ENCODE results near the gene NTSR2.

Gene NTSR2

DNA sequence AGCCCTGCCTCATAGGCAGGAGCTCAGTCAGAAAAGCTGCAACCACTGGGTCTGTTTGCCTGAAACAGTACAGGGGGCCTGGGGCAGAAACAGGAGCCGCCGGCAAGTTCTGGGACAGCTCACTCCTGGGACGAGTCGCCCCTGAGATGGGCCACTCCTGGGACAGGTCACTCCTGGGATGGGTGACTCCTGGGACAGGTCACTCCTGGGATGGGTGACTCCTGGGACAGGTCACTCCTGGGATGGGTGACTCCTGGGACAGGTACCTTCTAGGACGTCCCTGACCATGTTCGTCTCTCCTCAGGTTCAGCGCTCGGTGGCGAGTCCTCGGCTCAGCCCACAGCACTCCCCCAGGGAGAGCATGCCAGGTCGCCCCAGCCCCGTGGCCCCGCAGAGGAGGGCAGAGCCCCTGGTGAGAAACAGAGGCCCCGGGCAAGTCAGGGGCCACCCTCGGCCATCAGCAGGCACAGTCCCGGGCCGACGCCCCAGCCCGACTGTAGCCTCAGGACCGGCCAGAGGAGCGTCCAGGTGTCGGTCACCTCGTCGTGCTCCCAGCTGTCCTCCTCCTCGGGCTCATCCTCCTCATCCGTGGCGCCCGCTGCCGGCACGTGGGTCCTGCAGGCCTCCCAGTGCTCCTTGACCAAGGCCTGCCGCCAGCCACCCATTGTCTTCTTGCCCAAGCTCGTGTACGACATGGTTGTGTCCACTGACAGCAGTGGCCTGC is 51.8 kb downstream of the NTSR2 start:
- FAIRE-seq: no peak
- DNase-seq (ENCODE audit: insufficient read length): no peak
- TF ChIP-seq POLR2A (IDR thresholded peaks at IDR 0.05; ENCODE audit: low read depth, low read length) (no peak), POLR2AphosphoS5 (IDR thresholded peaks at IDR 0.05; ENCODE audit: low read depth, low read length) (no peak), TAF1 (IDR thresholded peaks at IDR 0.05; ENCODE audit: borderline replicate concordance, low read depth, low read length) (no peak)

DNA sequence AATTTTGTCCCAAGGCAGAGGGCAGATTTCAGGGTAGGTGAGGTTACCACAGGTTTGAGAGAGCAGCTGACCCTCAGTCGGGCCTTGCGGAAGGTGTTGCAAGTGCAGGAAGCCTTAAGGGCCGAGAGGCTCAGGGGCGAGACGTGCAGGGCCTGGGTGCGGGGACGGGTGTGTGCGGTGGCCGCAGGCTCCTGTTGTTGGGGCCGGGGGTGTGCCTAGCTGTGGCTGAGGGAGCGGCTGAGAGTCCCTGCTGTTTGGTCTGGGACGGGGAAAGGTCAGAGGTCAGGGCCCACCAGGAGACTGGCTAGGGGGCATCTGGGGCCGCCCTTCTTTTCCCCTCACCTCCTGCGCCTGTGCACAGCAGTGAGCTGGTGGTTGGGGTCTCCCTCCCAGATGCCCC is 52.5 kb downstream of the NTSR2 start:
- DNase-seq (ENCODE audit: insufficient read length): no peak
- no peak for FAIRE-seq
- no peak for TF ChIP-seq POLR2A (IDR thresholded peaks at IDR 0.05; ENCODE audit: low read depth, low read length)
- TF ChIP-seq TAF1 (IDR thresholded peaks at IDR 0.05; ENCODE audit: borderline replicate concordance, low read depth, low read length): no peak
- TF ChIP-seq POLR2AphosphoS5 (IDR thresholded peaks at IDR 0.05; ENCODE audit: low read depth, low read length): no peak

GRCh38 chr2:11616851-11617415 is 53.1 kb downstream of the NTSR2 start:
- TF ChIP-seq POLR2AphosphoS5 (IDR thresholded peaks at IDR 0.05; ENCODE audit: low read depth, low read length) (no peak), TAF1 (IDR thresholded peaks at IDR 0.05; ENCODE audit: borderline replicate concordance, low read depth, low read length) (no peak), POLR2A (IDR thresholded peaks at IDR 0.05; ENCODE audit: low read depth, low read length) (no peak)
- no peak for DNase-seq (ENCODE audit: insufficient read length)
- FAIRE-seq: no peak

- DNase-seq (ENCODE audit: insufficient read length) (no peak), FAIRE-seq (no peak)
- TF ChIP-seq POLR2A (IDR thresholded peaks at IDR 0.05; ENCODE audit: low read depth, low read length) (no peak), POLR2AphosphoS5 (IDR thresholded peaks at IDR 0.05; ENCODE audit: low read depth, low read length) (no peak), TAF1 (IDR thresholded peaks at IDR 0.05; ENCODE audit: borderline replicate concordance, low read depth, low read length) (no peak)
These were observed 53.8 kb downstream of the NTSR2 start for GRCh38 chr2:11616097-11616687.

- TF ChIP-seq POLR2A (IDR thresholded peaks at IDR 0.05; ENCODE audit: low read depth, low read length): no peak
- TF ChIP-seq TAF1 (IDR thresholded peaks at IDR 0.05; ENCODE audit: borderline replicate concordance, low read depth, low read length): no peak
- no peak for TF ChIP-seq POLR2AphosphoS5 (IDR thresholded peaks at IDR 0.05; ENCODE audit: low read depth, low read length)
- DNase-seq (ENCODE audit: insufficient read length) (no peak), FAIRE-seq (no peak)
These were observed 54.8 kb downstream of the NTSR2 start for GRCh38 chr2:11615209-11615608.

GRCh38 chr2:11613297-11613696 is 56.7 kb downstream of the NTSR2 start:
- DNase-seq (ENCODE audit: insufficient read length) (no peak), FAIRE-seq (no peak)
- TF ChIP-seq POLR2A (IDR thresholded peaks at IDR 0.05; ENCODE audit: low read depth, low read length): no peak

- TF ChIP-seq TAF1 (IDR thresholded peaks at IDR 0.05; ENCODE audit: borderline replicate concordance, low read depth, low read length) (no peak), POLR2A (IDR thresholded peaks at IDR 0.05; ENCODE audit: low read depth, low read length) (no peak), POLR2AphosphoS5 (IDR thresholded peaks at IDR 0.05; ENCODE audit: low read depth, low read length) (no peak)
- no peak for DNase-seq (ENCODE audit: insufficient read length)
- FAIRE-seq: no peak
These were observed 57.3 kb downstream of the NTSR2 start for GRCh38 chr2:11612553-11613215.

DNA sequence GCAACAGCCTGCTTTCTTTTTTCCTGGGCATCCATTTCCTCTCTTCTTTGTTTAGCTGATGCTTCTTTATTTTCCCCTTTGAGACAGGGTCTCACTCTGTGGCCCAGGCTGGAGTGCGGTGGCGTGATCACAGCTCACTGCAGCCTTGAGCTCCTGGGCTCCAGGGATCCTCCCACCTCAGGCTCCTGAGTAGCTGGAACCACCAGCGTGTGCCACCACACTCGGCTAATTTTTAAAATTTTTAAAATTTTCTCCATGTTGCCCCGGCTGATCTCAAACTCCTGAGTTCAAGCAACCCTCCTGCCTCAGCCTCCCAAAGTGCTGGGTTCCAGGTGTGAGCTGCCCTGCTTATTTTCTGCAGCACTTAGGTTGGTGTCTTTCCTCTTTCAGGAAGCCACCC is 58.7 kb downstream of the NTSR2 start:
- TF ChIP-seq POLR2A (IDR thresholded peaks at IDR 0.05; ENCODE audit: low read depth, low read length) (no peak), POLR2AphosphoS5 (IDR thresholded peaks at IDR 0.05; ENCODE audit: low read depth, low read length) (no peak), TAF1 (IDR thresholded peaks at IDR 0.05; ENCODE audit: borderline replicate concordance, low read depth, low read length) (no peak)
- DNase-seq (ENCODE audit: insufficient read length) (no peak), FAIRE-seq (no peak)

GRCh38 chr2:11610624-11611242 is 59.3 kb downstream of the NTSR2 start:
- no peak for FAIRE-seq
- DNase-seq (ENCODE audit: insufficient read length): no peak
- TF ChIP-seq TAF1 (IDR thresholded peaks at IDR 0.05; ENCODE audit: borderline replicate concordance, low read depth, low read length): no peak
- no peak for TF ChIP-seq POLR2AphosphoS5 (IDR thresholded peaks at IDR 0.05; ENCODE audit: low read depth, low read length)
- TF ChIP-seq POLR2A (IDR thresholded peaks at IDR 0.05; ENCODE audit: low read depth, low read length): no peak
